ENCODE measurements around the gene SLC16A12. TPM values are rescaled to one million over a fixed set of nuclear protein-coding genes. Genes with fewer than 3 reads are reported as not detected.
"Not testable (repeated sequence)": the region's sequence is repeated elsewhere in the genome, so short reads cannot be mapped to it uniquely, and the experiment has no call there.

SLC16A12 gene
- total RNA-seq, 2 experiments from 2014 or later = not detected

DNA sequence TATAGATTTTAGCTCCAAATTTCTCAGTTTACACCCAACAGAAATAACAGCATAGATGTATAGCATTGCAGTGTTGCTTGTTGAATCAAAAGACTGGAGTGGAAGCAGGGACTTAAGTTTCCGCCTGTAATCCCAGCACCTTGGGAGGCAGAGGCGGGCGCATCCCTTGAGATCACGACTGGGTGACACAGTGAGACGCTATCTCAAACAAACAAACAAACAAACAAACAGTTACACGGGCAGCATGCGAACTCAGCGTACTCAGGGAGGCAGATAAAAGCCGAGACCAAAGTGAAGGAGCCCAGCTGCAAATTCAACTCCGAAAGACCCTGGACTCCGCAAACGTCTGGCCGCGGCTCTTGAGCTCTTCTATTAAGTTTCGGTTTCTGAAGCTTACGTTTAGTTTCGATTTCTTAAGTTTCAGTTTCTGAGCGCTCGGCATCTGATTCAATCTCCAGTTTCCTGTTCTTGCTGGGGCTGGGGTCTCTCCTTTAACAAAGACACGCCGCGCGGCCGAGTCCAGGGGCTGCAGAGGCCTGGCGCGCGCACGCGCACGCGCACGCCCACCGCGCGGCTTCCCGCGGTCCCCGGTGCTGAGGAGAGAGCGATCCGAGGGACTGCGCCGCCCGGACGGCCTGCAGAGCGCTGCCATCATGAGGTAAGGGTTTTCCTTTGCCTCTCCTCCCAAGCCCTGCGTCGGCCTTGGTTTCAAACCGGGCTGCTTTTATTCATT, 121.1 kb downstream of the SLC16A12 start, which contains the start of gene IFIT5:
Gene IFIT5 (plus strand): TSS at position 423 of the 733 bp plus-strand sequence. CDS start 231 bp downstream, at position 654.
- intact Hi-C loops (cut with micrococcal nuclease) = no loop called here
- POLR2A ChIA-PET = interaction anchor here (0.7 to 1.8 kb wide), 9 partner anchors 9 to 163 kb away, joined by 3 to 8 read pairs (median 3); partner anchors contain the start of genes IFIT1, IFIT3 and LIPA
- CTCF ChIA-PET = interaction anchor here (0.9 to 1.6 kb wide), 5 partner anchors 11 to 384 kb away, joined by 3 to 6 read pairs (median 3); no protein-coding TSS in a partner anchor

GRCh38 chr10:89413398-89413912, 121.9 kb downstream of the SLC16A12 start:
- intact Hi-C loops (cut with micrococcal nuclease) = no loop called here
- peaks cover 32% of the 10 kb centered on the region for H3K36me3 Mint-ChIP-seq (ENCODE audit: low read depth)
- H3K27me3 Mint-ChIP-seq = no peaks in the 10 kb centered on the region
- ChIA-PET CTCF (interaction anchor here (1.0 to 2.1 kb wide), 6 partner anchors 11 to 383 kb away, joined by 3 to 8 read pairs (median 4); partner anchors contain the start of gene IFIT1), POLR2A (interaction anchor here (1.0 to 1.8 kb wide), 8 partner anchors 10 to 333 kb away, joined by 3 to 8 read pairs (median 4); partner anchors contain the start of genes IFIT1 and LIPA)
- DNase-seq = no peak
- peak overlapping the region; percentile 86 for H3K4me3 Mint-ChIP-seq
- peaks cover 49% of the 10 kb centered on the region for H3K4me1 Mint-ChIP-seq (ENCODE audit: low read depth)
- ATAC-seq = no peak
- TF ChIP-seq, protein P1, sequence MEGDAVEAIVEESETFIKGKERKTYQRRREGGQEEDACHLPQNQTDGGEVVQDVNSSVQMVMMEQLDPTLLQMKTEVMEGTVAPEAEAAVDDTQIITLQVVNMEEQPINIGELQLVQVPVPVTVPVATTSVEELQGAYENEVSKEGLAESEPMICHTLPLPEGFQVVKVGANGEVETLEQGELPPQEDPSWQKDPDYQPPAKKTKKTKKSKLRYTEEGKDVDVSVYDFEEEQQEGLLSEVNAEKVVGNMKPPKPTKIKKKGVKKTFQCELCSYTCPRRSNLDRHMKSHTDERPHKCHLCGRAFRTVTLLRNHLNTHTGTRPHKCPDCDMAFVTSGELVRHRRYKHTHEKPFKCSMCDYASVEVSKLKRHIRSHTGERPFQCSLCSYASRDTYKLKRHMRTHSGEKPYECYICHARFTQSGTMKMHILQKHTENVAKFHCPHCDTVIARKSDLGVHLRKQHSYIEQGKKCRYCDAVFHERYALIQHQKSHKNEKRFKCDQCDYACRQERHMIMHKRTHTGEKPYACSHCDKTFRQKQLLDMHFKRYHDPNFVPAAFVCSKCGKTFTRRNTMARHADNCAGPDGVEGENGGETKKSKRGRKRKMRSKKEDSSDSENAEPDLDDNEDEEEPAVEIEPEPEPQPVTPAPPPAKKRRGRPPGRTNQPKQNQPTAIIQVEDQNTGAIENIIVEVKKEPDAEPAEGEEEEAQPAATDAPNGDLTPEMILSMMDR (IDR thresholded peaks at IDR 0.05) = no peak
- H3K9me3 Mint-ChIP-seq = peaks cover 4% of the 10 kb centered on the region
- H3K27ac Mint-ChIP-seq = peak overlapping the region; percentile 89

More for the DNA sequence above, 121.1 kb downstream of the SLC16A12 start, which contains the start of gene IFIT5:
- TF ChIP-seq, protein P1 (IDR thresholded peaks at IDR 0.05) = no peak
- Mint-ChIP-seq H3K9me3 (peaks cover 4% of the 10 kb centered on the region), H3K27me3 (no peaks in the 10 kb centered on the region), H3K4me1 (ENCODE audit: low read depth) (peaks cover 51% of the 10 kb centered on the region), H3K4me3 (peak within 1 kb of the TSS; percentile 86), H3K27ac (peak within 1 kb of the TSS; percentile 89), H3K36me3 (ENCODE audit: low read depth) (peaks cover 32% of the 10 kb centered on the region)
- peak; percentile 71 for DNase-seq
- ATAC-seq = peak; percentile 79

GRCh38 chr10:89412276-89412675, 123.1 kb downstream of the SLC16A12 start:
- CTCF ChIA-PET = interaction anchor here (1.1 to 2.1 kb wide), 3 partner anchors 21 to 194 kb away, joined by 3 to 8 read pairs (median 4); partner anchors contain the start of gene IFIT1
- Mint-ChIP-seq H3K4me1 (ENCODE audit: low read depth) (peaks cover 38% of the 10 kb centered on the region), H3K36me3 (ENCODE audit: low read depth) (peaks cover 20% of the 10 kb centered on the region), H3K27ac (peak overlapping the region; percentile 1), H3K4me3 (peak overlapping the region; percentile 43)
- POLR2A ChIA-PET; H3K9me3 Mint-ChIP-seq; ATAC-seq; H3K27me3 Mint-ChIP-seq; intact Hi-C loops (cut with micrococcal nuclease): not testable (repeated sequence)
- DNase-seq = peak; percentile 50

GRCh38 chr10:89411135-89411534, 124.3 kb downstream of the SLC16A12 start:
- H3K36me3 Mint-ChIP-seq (ENCODE audit: low read depth) = peaks cover 15% of the 10 kb centered on the region
- H3K9me3 Mint-ChIP-seq; H3K27ac Mint-ChIP-seq; DNase-seq; H3K4me3 Mint-ChIP-seq; intact Hi-C loops (cut with micrococcal nuclease); H3K27me3 Mint-ChIP-seq; POLR2A ChIA-PET; ATAC-seq: not testable (repeated sequence)
- peaks cover 30% of the 10 kb centered on the region for H3K4me1 Mint-ChIP-seq (ENCODE audit: low read depth)
- CTCF ChIA-PET = interaction anchor here (2.1 kb wide), 1 partner anchor 20 kb away, joined by 8 read pairs; the partner anchor contains the start of gene IFIT1

DNA sequence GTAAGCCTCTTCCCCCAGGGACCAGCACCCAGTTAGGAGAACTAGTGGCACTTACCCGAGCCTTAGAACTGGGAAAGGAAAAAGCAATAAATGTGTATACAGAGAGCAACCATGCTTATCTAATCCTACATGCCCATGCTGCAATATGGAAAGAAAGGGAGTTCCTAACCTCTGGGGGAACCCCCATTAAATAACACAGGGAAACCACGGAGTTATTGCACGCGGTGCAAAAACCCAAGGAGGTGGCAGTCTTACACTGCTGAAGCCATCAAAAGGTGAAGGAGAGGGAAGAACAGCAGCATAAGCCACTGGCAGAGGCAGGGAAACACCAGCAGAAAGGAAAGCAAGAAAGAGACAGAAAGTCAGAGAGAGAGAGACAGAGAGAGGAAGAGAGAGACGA, 124.8 kb downstream of the SLC16A12 start:
- H3K27ac Mint-ChIP-seq; intact Hi-C loops (cut with micrococcal nuclease): not testable (repeated sequence)

GRCh38 chr10:89409282-89409681, 126.1 kb downstream of the SLC16A12 start:
- DNase-seq; ATAC-seq; H3K36me3 Mint-ChIP-seq (ENCODE audit: low read depth); POLR2A ChIA-PET; H3K27me3 Mint-ChIP-seq; intact Hi-C loops (cut with micrococcal nuclease); CTCF ChIA-PET; H3K4me3 Mint-ChIP-seq; H3K27ac Mint-ChIP-seq; H3K9me3 Mint-ChIP-seq: not testable (repeated sequence)
- peaks cover 22% of the 10 kb centered on the region for H3K4me1 Mint-ChIP-seq (ENCODE audit: low read depth)

More for the DNA sequence above, 124.8 kb downstream of the SLC16A12 start:
- CTCF ChIA-PET, ATAC-seq, H3K27me3 Mint-ChIP-seq, POLR2A ChIA-PET, H3K4me3 Mint-ChIP-seq, H3K9me3 Mint-ChIP-seq: not testable (repeated sequence)
- DNase-seq = peak; percentile 18
- H3K36me3 Mint-ChIP-seq (ENCODE audit: low read depth) = peaks cover 10% of the 10 kb centered on the region
- peaks cover 26% of the 10 kb centered on the region for H3K4me1 Mint-ChIP-seq (ENCODE audit: low read depth)

- H3K4me3 Mint-ChIP-seq; DNase-seq; H3K27ac Mint-ChIP-seq; ATAC-seq; H3K27me3 Mint-ChIP-seq; H3K36me3 Mint-ChIP-seq (ENCODE audit: low read depth); intact Hi-C loops (cut with micrococcal nuclease); POLR2A ChIA-PET; CTCF ChIA-PET; H3K9me3 Mint-ChIP-seq: not testable (repeated sequence)
- H3K4me1 Mint-ChIP-seq (ENCODE audit: low read depth) = peaks cover 17% of the 10 kb centered on the region
Measured at GRCh38 chr10:89407792-89408191, 127.6 kb downstream of the SLC16A12 start.

- intact Hi-C loops (cut with micrococcal nuclease); H3K4me3 Mint-ChIP-seq; H3K27ac Mint-ChIP-seq; H3K4me1 Mint-ChIP-seq (ENCODE audit: low read depth); H3K9me3 Mint-ChIP-seq; DNase-seq; H3K27me3 Mint-ChIP-seq; ATAC-seq; POLR2A ChIA-PET; H3K36me3 Mint-ChIP-seq (ENCODE audit: low read depth); CTCF ChIA-PET: not testable (repeated sequence)
Measured at GRCh38 chr10:89406178-89406577, 129.2 kb downstream of the SLC16A12 start.

All from activated CD8-positive, alpha-beta T cell treated with anti-CD3 and anti-CD28 coated beads for 36 hours (primary cell).